ENCODE results near the gene RASGRF2. TPM values are rescaled to one million over a fixed set of nuclear protein-coding genes. Genes with fewer than 3 reads are reported as not detected.
"Not testable (repeated sequence)": the region's sequence is repeated elsewhere in the genome, so short reads cannot be mapped to it uniquely, and the experiment has no call there.

The RASGRF2 gene
- polyA plus RNA-seq, 5 donors = 1.5 to 2.1 (median 1.8) TPM

DNA sequence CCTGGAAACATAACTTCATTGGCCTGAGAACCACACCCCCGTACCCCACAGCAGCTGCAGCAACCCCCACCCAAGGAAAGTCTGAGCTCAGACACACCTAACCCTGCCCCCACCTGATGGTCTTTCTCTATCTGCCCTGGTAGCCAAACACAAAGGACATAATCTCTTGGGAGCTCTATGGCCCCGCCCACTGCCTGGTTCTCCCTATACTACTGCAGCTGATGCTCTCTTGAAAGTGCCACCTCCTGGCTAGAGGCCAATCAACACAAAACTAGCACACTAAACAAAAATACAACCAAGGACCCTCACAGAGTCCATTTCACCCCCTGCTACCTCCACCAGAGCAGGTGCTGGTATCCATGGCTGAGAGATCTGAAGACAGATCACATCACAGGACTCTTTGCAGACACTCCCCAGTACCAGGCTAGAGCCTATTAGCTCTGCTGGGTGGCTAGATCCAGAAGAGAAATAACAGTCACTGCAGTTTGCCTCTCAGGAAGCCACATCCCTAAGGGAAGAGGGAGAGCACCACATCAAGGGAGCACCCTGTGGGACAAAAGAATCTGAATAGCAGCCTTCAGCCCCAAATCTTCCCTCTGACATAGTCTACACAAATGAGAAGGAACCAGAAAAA, 310.3 kb downstream of the RASGRF2 start:
- not testable (repeated sequence) for DNase-seq

Data from right lung (tissue), 5 donors.